Stimulated activated CD8-positive, alpha-beta memory T cell treated with anti-CD3 and anti-CD28 coated beads, Interleukin-15, amount 100 ng/mL, for 48 hours (primary cell): Measurements from ENCODE around the gene MRPL20.
"Not testable (repeated sequence)": the region's sequence is repeated elsewhere in the genome, so short reads cannot be mapped to it uniquely, and the experiment has no call there.

Source experiments
- DNase-seq, 2 donors: peaks; one replicate each; pipeline ENCODE4 v3.0.0-alpha.2; 2020; ENCODE audit warnings: low read depth in 2 of 2

MRPL20 gene

GRCh38 chr1:1407636-1408318 lies 684 bp upstream of the MRPL20 start:
- no peak for DNase-seq

DNA sequence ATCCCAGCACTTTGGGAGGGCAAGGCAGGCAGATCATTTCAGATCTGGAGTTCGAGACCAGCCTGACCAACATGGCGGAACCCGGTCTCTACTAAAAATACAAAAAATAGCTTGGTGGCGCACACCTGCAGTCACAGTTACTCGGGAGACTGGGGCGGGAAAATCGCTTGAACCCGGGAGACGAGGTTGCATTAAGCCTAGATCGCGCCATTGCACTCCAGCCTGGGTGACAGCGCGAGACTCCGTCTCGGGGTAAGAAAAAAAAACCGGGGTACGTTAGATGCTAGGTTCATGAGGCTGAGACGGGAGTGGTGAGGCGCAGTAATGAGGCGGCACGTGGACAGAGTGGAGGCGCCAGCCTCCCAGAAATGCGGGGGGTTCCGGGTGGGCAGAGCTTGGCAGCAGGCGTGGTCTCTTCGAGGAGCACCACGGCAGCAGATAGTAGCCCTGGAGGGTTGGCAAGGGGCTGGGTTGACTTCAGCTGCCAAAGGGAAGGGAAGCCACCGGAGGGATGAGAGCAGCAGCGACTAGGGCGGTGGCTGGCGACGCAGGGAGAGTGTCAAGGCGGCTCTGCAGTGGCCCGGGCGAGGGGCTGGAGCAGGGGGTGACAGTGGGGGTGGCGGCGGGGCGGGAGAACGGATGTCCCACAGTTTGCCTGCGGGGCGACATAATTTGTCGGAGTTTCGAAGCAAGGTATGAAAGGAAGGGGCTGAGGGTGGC lies 832 bp downstream of the MRPL20 start:
- no peak for DNase-seq

DNA sequence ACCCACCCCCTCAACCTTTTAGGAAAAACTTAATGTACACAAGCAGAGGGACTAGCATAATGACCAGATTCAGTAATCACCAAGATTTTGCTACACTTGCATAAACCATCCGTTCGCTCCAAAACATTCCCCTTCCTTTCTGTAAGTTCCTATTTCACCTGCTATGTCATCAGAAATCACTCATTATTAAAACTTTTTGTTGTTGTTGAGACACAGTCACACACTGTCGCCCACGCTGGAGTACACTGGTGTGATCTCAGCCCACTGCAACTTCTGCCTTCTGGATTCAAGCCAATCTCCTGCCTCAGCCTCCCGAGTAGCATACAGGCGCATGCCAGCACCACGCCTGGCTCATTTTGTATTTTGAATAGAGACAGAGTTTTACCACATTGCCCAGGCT lies 3.4 kb downstream of the MRPL20 start:
- no peak for DNase-seq

DNA sequence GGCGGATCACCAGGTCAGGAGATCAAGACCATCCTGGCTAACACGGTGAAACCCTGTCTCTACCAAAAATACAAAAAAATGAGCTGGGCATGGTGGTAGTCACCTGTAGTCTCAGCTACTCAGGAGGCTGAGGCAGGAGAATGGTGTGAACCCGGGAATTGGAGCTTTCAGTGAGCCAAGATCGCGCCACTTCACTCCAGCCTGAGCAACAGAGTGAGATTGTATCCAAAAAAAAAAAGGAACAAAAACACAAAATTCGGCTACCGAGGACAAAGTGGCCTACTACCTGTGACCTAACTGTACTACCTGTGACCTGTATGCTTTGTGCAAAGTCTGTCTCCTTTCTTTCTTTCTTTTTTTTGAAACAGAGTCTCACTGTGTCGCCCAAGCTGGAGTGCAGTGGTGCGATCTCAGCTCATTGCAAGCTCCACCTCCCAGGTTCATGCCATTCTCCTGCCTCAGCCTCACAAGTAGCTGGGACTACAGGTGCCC lies 4.1 kb downstream of the MRPL20 start:
- DNase-seq: not testable (repeated sequence)

- no peak for DNase-seq
Measured at GRCh38 chr1:1402072-1402900, 4.8 kb downstream of the MRPL20 start.

DNA sequence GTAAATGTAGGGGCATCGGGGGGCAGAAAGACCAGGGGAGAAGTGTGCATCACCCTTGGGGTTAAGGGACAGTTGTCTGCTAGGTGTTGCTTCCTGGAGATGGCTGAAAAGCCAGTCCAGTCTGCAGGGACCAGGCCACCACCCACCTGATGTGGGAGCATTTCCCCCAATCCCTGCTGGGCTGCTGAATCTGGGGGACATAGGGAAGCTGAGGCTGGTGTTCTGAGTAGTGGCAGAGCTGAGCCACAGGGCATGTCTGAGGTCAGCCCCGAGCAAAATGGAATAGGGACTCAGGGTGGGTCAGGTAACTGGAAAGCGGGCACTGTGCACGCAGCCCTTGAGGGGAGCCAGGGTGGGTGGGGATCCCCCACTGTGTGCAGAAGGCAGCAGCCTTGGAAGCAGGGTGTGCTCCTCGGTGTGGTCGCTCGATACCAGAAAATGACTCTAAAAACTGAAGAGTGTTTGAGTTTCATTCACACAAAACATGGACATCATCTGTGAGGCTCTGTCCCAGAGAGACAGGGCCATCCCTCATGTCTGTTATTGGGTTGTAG lies 5.6 kb downstream of the MRPL20 start:
- DNase-seq: no peak

GRCh38 chr1:1400576-1401456 lies 6.3 kb downstream of the MRPL20 start:
- no peak for DNase-seq

GRCh38 chr1:1399872-1400575 lies 7.1 kb downstream of the MRPL20 start:
- no peak for DNase-seq

- DNase-seq: peak; percentile 99 to 100
Measured at GRCh38 chr1:1399187-1399871, 7.8 kb downstream of the MRPL20 start, which contains the start of gene CCNL2. TSS of gene CCNL2 (minus strand) at chr1:1399335. CDS start at chr1:1399306, 29 bp downstream.

GRCh38 chr1:1398677-1399186 lies 8.4 kb downstream of the MRPL20 start:
- no peak for DNase-seq

DNA sequence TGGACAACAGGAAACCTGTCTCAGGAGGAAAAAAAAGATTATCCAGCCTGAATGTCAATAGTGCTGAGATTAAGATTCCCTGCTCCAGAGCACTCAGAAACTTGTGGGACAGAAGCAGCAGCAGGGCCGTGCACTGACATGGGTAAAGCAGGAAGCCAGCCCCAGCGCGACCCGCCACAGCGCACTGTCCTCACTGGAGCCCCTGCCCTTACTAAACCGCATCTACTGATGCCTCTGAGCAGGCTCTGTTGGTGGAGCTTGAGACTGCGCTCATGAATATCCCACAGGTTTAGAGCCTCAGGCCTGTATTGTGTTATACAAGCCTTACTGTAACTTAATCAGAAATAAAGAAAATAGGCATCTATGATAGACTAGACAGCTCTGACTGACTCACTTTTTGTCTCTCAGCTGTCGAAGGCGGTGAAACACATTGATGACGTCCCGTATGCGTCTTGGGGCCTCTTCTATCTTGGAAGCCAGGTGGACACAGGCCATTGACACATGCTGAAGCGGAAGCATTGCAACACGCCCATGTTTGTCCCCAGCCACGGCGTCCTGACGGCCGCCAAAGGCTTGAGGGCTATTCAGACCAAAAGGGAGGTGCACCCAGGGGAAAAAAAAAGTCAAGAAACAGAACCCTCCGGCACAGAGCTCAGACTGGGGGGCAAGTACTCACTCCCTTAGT lies 9.1 kb downstream of the MRPL20 start:
- DNase-seq: no peak

DNA sequence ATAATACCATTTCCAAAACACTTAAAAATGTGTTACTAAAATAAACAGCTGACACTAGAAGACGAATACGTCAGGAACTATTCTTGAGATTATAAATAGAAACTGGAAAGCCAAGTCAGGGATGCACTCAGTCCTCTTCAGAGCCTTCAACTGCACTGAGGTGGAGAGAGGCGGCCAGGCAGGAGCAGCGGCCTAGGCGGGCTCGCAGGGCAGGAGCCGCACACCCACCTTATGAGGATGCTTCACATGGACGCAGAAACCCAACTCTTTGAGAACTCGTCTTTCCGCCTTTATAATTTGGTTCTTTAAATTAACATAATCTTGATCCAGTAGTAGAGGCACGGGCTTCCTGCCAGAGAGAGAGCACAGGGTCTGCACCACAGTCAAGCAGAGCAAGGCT lies 11.9 kb downstream of the MRPL20 start:
- DNase-seq: no peak

GRCh38 chr1:1394116-1394515 lies 13.0 kb downstream of the MRPL20 start:
- DNase-seq: no peak

- DNase-seq: no peak
Measured at GRCh38 chr1:1393428-1393827, 13.7 kb downstream of the MRPL20 start.

GRCh38 chr1:1393014-1393413 lies 14.1 kb downstream of the MRPL20 start:
- DNase-seq: no peak

DNA sequence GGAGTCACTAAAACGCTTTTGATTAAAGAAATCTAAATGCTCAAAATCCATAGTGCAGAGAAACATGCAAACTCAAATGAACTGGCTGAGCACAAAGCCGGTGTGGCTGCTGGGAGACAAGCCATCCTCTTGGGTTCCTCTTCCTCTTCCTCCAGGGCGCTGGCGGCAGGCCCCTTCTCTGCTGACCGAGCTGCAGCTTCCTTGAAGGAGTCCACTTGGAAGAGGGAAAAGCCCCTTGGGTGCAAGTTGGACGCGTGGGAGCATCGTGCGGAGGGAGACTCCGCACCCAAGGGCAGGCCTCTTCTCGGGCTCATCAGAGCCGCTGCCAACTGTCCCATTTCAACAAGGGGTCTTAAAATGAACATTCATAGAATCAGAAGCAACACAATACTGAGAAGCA lies 15.9 kb downstream of the MRPL20 start:
- no peak for DNase-seq

DNA sequence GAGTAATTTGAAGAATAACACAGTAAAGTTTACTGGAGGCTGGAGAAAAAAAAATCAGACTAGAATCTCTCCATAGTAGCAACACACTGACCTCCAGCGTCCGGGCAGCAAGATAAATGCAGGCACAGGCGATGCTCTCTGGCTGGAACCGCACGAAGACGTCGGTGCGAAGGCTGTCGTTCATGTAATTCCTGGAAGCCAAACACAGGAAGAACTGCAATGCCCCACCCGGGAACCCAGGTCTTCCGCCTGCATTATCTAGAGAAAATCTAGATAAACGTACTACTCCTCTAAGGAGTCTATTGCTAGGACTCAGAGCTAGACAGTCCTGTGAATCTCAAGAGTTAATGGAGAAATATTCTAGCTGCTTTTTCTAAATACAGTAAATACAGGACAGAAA lies 16.4 kb downstream of the MRPL20 start:
- no peak for DNase-seq

DNA sequence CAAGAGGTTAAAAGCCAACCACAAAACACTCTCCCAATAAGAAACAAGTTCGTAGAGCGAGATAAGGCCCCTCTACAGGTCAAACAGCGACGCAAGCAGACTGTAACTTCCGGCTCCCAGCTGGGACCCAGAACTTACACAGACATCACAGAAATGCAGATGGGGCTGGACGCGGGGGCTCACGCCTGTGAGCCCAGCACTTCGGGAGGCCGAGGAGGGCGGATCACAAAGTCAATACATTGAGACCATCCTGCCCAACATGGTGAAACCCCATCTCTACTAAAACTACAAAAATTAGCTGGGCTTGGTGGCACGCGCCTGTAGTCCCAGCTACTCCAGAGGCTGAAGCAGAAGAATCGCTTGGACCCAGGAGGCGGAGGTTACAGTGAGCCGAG lies 19.0 kb downstream of the MRPL20 start:
- DNase-seq: no peak
